WTC11 (cell line): ENCODE results near the gene FZD1. TPM values are rescaled to one million over a fixed set of nuclear protein-coding genes. Genes with fewer than 3 reads are reported as not detected.
A peak's percentile ranks its signal among the peaks of the same experiment; 100 is the strongest.

Source experiments
- ATAC-seq: fragments of 200-7000 bp; cut with Tn5 transposase; 2 replicates; pipeline ENCODE4 v1.10.0; 2021; ENCODE audit warnings: mild to moderate bottlenecking, moderate library complexity
- CTCF ChIA-PET: fragments of 300-600 bp; sonication (Branson Sonifier 250); formaldehyde crosslinking; loops from one replicate; lab custom pipeline; 2021; ENCODE audit warnings: antibody characterized with exemption; lab: Charles Lee
- POLR2A ChIA-PET: fragments of 350-600 bp; sonication (Branson Sonifier 250); formaldehyde crosslinking; loops from one replicate; lab custom pipeline; 2021; ENCODE audit warnings: antibody characterized with exemption; lab: Charles Lee
- DNase-seq: peaks from one replicate; pipeline ENCODE4 v3.0.0; 2021; ENCODE audit warnings: low spot score
- H3K27ac Mint-ChIP-seq: 2 replicates; pipeline ENCODE4 v1.8.0; 2021; ENCODE audit warnings: mixed read lengths
- H3K27me3 Mint-ChIP-seq: 2 replicates; pipeline ENCODE4 v1.8.0; 2021; ENCODE audit warnings: low read depth, mild to moderate bottlenecking, moderate library complexity, mixed read lengths
- H3K36me3 Mint-ChIP-seq: 2 replicates; pipeline ENCODE4 v1.8.0; 2021; ENCODE audit warnings: mixed read lengths
- H3K4me1 Mint-ChIP-seq: 2 replicates; pipeline ENCODE4 v1.8.0; 2022; ENCODE audit warnings: mixed read lengths
- H3K4me3 Mint-ChIP-seq: 2 replicates; pipeline ENCODE4 v1.8.0; 2021; ENCODE audit warnings: mild to moderate bottlenecking, moderate library complexity, mixed read lengths
- H3K9me3 Mint-ChIP-seq: 2 replicates; pipeline ENCODE4 v1.8.0; 2021; ENCODE audit warnings: mixed read lengths
- ATF2 ChIP-seq: sonication (generic); formaldehyde crosslinking; IDR thresholded peaks from 2 replicates; pipeline ENCODE4 v1.8.1; 2022; ENCODE audit warnings: low read depth, missing genetic modification reagents, borderline replicate concordance
- ATF6 ChIP-seq: sonication (generic); formaldehyde crosslinking; IDR thresholded peaks from 2 replicates; pipeline ENCODE4 v1.8.1; 2023; ENCODE audit warnings: mild to moderate bottlenecking, missing genetic modification reagents
- CREB1 ChIP-seq: sonication (generic); formaldehyde crosslinking; IDR thresholded peaks from 2 replicates; pipeline ENCODE4 v1.8.0; 2023; ENCODE audit warnings: mild to moderate bottlenecking, missing genetic modification reagents
- E2F5 ChIP-seq: sonication (generic); formaldehyde crosslinking; IDR thresholded peaks from 2 replicates; pipeline ENCODE4 v1.8.1; 2022; ENCODE audit warnings: mild to moderate bottlenecking, moderate library complexity, missing genetic modification reagents
- EMX1 ChIP-seq: fragments of 250-450 bp; sonication (Bioruptor Pico); IDR thresholded peaks from 2 replicates; pipeline ENCODE4 v1.8.0; 2021; ENCODE audit warnings: mild to moderate bottlenecking
- ETV6 ChIP-seq: sonication (generic); formaldehyde crosslinking; IDR thresholded peaks from 2 replicates; pipeline ENCODE4 v1.8.1; 2022; ENCODE audit warnings: mild to moderate bottlenecking, missing genetic modification reagents
- FOXP4 ChIP-seq: sonication (generic); formaldehyde crosslinking; IDR thresholded peaks from 2 replicates; pipeline ENCODE4 v1.8.0; 2022; ENCODE audit warnings: mild to moderate bottlenecking, missing genetic modification reagents
- GRHL2 ChIP-seq: fragments of 250-450 bp; sonication (Bioruptor Pico); IDR thresholded peaks from 2 replicates; pipeline ENCODE4 v1.8.0; 2022; ENCODE audit warnings: mild to moderate bottlenecking, moderate library complexity; ENCODE audit not compliant: insufficient replicate concordance, severe bottlenecking
- HMGXB4 ChIP-seq: sonication (generic); formaldehyde crosslinking; IDR thresholded peaks from 2 replicates; pipeline ENCODE4 v1.8.1; 2023; ENCODE audit warnings: mild to moderate bottlenecking, moderate library complexity, missing genetic modification reagents
- JAZF1 ChIP-seq: fragments of 250-450 bp; sonication (Bioruptor Pico); IDR thresholded peaks from 2 replicates; pipeline ENCODE4 v1.9.0; 2021; ENCODE audit warnings: moderate library complexity, mild to moderate bottlenecking, inconsistent platforms
- NFE2L1 ChIP-seq: sonication (generic); formaldehyde crosslinking; IDR thresholded peaks from 2 replicates; pipeline ENCODE4 v1.8.1; 2023; ENCODE audit warnings: missing genetic modification reagents
- NFYB ChIP-seq: sonication (generic); formaldehyde crosslinking; conservative IDR thresholded peaks from 2 replicates; pipeline ENCODE4 v1.8.0; 2022; ENCODE audit warnings: low read depth, missing genetic modification reagents
- OVOL2 ChIP-seq: fragments of 250-450 bp; sonication (Bioruptor Pico); IDR thresholded peaks from 2 replicates; pipeline ENCODE4 v1.9.0; 2021; ENCODE audit warnings: mild to moderate bottlenecking, borderline replicate concordance
- PRRX2 ChIP-seq: fragments of 250-450 bp; sonication (Bioruptor Pico); IDR thresholded peaks from 2 replicates; pipeline ENCODE4 v1.8.0; 2021; ENCODE audit warnings: mild to moderate bottlenecking
- RORB ChIP-seq: fragments of 250-450 bp; sonication (Bioruptor Pico); IDR thresholded peaks from 2 replicates; pipeline ENCODE4 v1.9.0; 2021; ENCODE audit warnings: mild to moderate bottlenecking
- TCF7 ChIP-seq: sonication (generic); formaldehyde crosslinking; IDR thresholded peaks from 2 replicates; pipeline ENCODE4 v1.8.0; 2022; ENCODE audit warnings: mild to moderate bottlenecking, low read depth, missing genetic modification reagents, moderate library complexity
- ZNF121 ChIP-seq: sonication (generic); formaldehyde crosslinking; IDR thresholded peaks from 2 replicates; pipeline ENCODE4 v1.8.0; 2023; ENCODE audit warnings: missing genetic modification reagents
- ZNF219 ChIP-seq: sonication (generic); formaldehyde crosslinking; IDR thresholded peaks from 2 replicates; pipeline ENCODE4 v1.8.0; 2023; ENCODE audit warnings: missing genetic modification reagents, mild to moderate bottlenecking, borderline replicate concordance
- ZNF232 ChIP-seq: sonication (generic); formaldehyde crosslinking; IDR thresholded peaks from 2 replicates; pipeline ENCODE4 v1.8.0; 2022; ENCODE audit warnings: mild to moderate bottlenecking, missing genetic modification reagents
- ZNF281 ChIP-seq: sonication (generic); formaldehyde crosslinking; IDR thresholded peaks from 2 replicates; pipeline ENCODE4 v1.8.0; 2023; ENCODE audit warnings: mild to moderate bottlenecking, missing genetic modification reagents
- ZSCAN18 ChIP-seq: fragments of 250-450 bp; sonication (Bioruptor Pico); IDR thresholded peaks from 2 replicates; pipeline ENCODE4 v2.1.2; 2022; ENCODE audit warnings: mild to moderate bottlenecking, moderate library complexity
- total RNA-seq: library from RNA; stranded (reverse); gene quantifications from 3 replicates; pipeline ENCODE4 v1.2.3, GENCODE V29; 2021

FZD1 gene
- total RNA-seq, 1 experiment from 2014 or later = 2.0 TPM

- no peak for TF ChIP-seq EMX1 (CRISPR knock-in tag)
- TF ChIP-seq, all 79 proteins: peak for 0
Observed at GRCh38 chr7:91276909-91277308, 12.7 kb downstream of the FZD1 start (continued).

- no peaks in the 10 kb centered on the region for H3K36me3 Mint-ChIP-seq
- H3K4me3 Mint-ChIP-seq = no peak overlapping the region
- peaks cover 8% of the 10 kb centered on the region; the same call in 1 of the 2 replicates for H3K4me1 Mint-ChIP-seq
- DNase-seq (no peak), ATAC-seq (peak; percentile 82)
- H3K27me3 Mint-ChIP-seq = peaks cover 24% of the 10 kb centered on the region
- ChIA-PET POLR2A (interaction anchor here (0.6 kb wide), 1 partner anchor 193 kb away, joined by 3 read pairs; no protein-coding TSS in a partner anchor), CTCF (interaction anchor here (0.6 to 1.4 kb wide), 5 partner anchors 12 to 190 kb away, joined by 3 to 4 read pairs (median 3); no protein-coding TSS in a partner anchor)
- no peak overlapping the region for H3K27ac Mint-ChIP-seq
- no peaks in the 10 kb centered on the region for H3K9me3 Mint-ChIP-seq
- TF ChIP-seq ZNF219 (CRISPR knock-in tag) = no peak
- no peak for TF ChIP-seq NFE2L1
Observed at GRCh38 chr7:91280185-91280584, 16.0 kb downstream of the FZD1 start.

- Mint-ChIP-seq H3K36me3 (no peaks in the 10 kb centered on the region), H3K27ac (no peak overlapping the region), H3K4me1 (peaks cover 9% of the 10 kb centered on the region; the same call in 1 of the 2 replicates), H3K9me3 (no peaks in the 10 kb centered on the region), H3K4me3 (no peak overlapping the region), H3K27me3 (peaks cover 29% of the 10 kb centered on the region)
- ATAC-seq (no peak), DNase-seq (no peak)
- ChIA-PET POLR2A (interaction anchor here (0.6 kb wide), 1 partner anchor 193 kb away, joined by 3 read pairs; no protein-coding TSS in a partner anchor), CTCF (interaction anchor here (0.6 to 1.4 kb wide), 3 partner anchors 12 to 191 kb away, joined by 3 to 4 read pairs (median 3); no protein-coding TSS in a partner anchor)
- TF ChIP-seq ATF6 (no peak), RORB (CRISPR knock-in tag) (no peak), ZNF121 (no peak), ETV6 (no peak), ATF2 (CRISPR knock-in tag) (no peak), FOXP4 (CRISPR knock-in tag) (no peak), PRRX2 (CRISPR knock-in tag) (no peak), ZNF232 (CRISPR knock-in tag) (no peak), TCF7 (no peak), NFYB (CRISPR knock-in tag) (no peak), OVOL2 (CRISPR knock-in tag) (no peak), JAZF1 (CRISPR knock-in tag) (no peak), E2F5 (CRISPR knock-in tag) (no peak), GRHL2 (CRISPR knock-in tag) (no peak), ZSCAN18 (CRISPR knock-in tag) (no peak), ZNF219 (CRISPR knock-in tag) (no peak), HMGXB4 (CRISPR knock-in tag) (no peak), ZNF281 (CRISPR knock-in tag) (no peak), CREB1 (CRISPR knock-in tag) (no peak)
Observed at GRCh38 chr7:91280604-91281003, 16.4 kb downstream of the FZD1 start.
